HG03432 (cell line): ENCODE data around the gene CGNL1.

Source experiments
- ATAC-seq: cut with Tn5 transposase; IDR thresholded peaks from one replicate; pipeline ENCODE4 v1.9.1; 2021; ENCODE audit warnings: mild to moderate bottlenecking, moderate library complexity; ENCODE audit not compliant: unreplicated experiment

The CGNL1 gene

GRCh38 chr15:57516327-57517029, 140.2 kb downstream of the CGNL1 start:
- no peak for ATAC-seq

- no peak for ATAC-seq
Observed at GRCh38 chr15:57517030-57517671, 140.8 kb downstream of the CGNL1 start.

GRCh38 chr15:57518779-57519405, 142.6 kb downstream of the CGNL1 start:
- no peak for ATAC-seq

- ATAC-seq: no peak
Observed at GRCh38 chr15:57519806-57520205, 143.5 kb downstream of the CGNL1 start.

- ATAC-seq: no peak
Observed at GRCh38 chr15:57521503-57521902, 145.2 kb downstream of the CGNL1 start.

- no peak for ATAC-seq
Observed at GRCh38 chr15:57522148-57522547, 145.8 kb downstream of the CGNL1 start.

- ATAC-seq: no peak
Observed at GRCh38 chr15:57525581-57525980, 149.3 kb downstream of the CGNL1 start.

- no peak for ATAC-seq
Observed at GRCh38 chr15:57526076-57526475, 149.8 kb downstream of the CGNL1 start.

GRCh38 chr15:57526615-57527014, 150.3 kb downstream of the CGNL1 start:
- ATAC-seq: no peak

- no peak for ATAC-seq
Observed at GRCh38 chr15:57527382-57528091, 151.2 kb downstream of the CGNL1 start.

GRCh38 chr15:57528940-57529565, 152.7 kb downstream of the CGNL1 start:
- no peak for ATAC-seq

- ATAC-seq: no peak
Observed at GRCh38 chr15:57529748-57530147, 153.4 kb downstream of the CGNL1 start.

GRCh38 chr15:57532731-57533447, 156.6 kb downstream of the CGNL1 start:
- ATAC-seq: no peak

GRCh38 chr15:57533448-57533799, 157.1 kb downstream of the CGNL1 start:
- no peak for ATAC-seq

- ATAC-seq: no peak
Observed at GRCh38 chr15:57534281-57534680, 158.0 kb downstream of the CGNL1 start.

- ATAC-seq: no peak
Observed at GRCh38 chr15:57537072-57537471, 160.8 kb downstream of the CGNL1 start.

- ATAC-seq: no peak
Observed at GRCh38 chr15:57537488-57538264, 161.4 kb downstream of the CGNL1 start.

- ATAC-seq: no peak
Observed at GRCh38 chr15:57538265-57538529, 161.9 kb downstream of the CGNL1 start.

GRCh38 chr15:57538821-57539220, 162.5 kb downstream of the CGNL1 start:
- ATAC-seq: no peak

- no peak for ATAC-seq
Observed at GRCh38 chr15:57540211-57540610, 163.9 kb downstream of the CGNL1 start.
